Transverse colon (tissue), 4 donors: Measurements from ENCODE around the gene CACNA1C. TPM values are rescaled to one million over a fixed set of nuclear protein-coding genes. Genes with fewer than 3 reads are reported as not detected.

ENCODE experiments used
- DNase-seq: peaks from one replicate; pipeline ENCODE4 v3.0.0-alpha.2; 2019
- H3K27ac ChIP-seq, 4 donors: fragments of 200-600 bp; sonication (generic); 2 replicates each; pipeline ENCODE4 v1.5.1; 2016 to 2018; ENCODE audit warnings: inconsistent platforms in 4 of 4
- H3K27me3 ChIP-seq: fragments of 200-600 bp; sonication (generic); 2 replicates; pipeline ENCODE4 v1.5.1; 2017; ENCODE audit warnings: inconsistent platforms
- H3K36me3 ChIP-seq, 4 donors: fragments of 200-600 bp; sonication (generic); 2 replicates each; pipeline ENCODE4 v1.5.1; 2017 to 2019; ENCODE audit warnings: inconsistent platforms in 4 of 4
- H3K4me1 ChIP-seq, 4 donors: fragments of 200-600 bp; sonication (generic); 2 replicates each; pipeline ENCODE4 v1.5.1; 2017 to 2020; ENCODE audit warnings: inconsistent platforms in 4 of 4
- H3K4me3 ChIP-seq, 4 donors: fragments of 200-600 bp; sonication (generic); 1 replicate in 1 of 4; 2 replicates in 3 of 4; pipeline versions ENCODE4 v1.5.1 to v1.6.1; 2017 to 2019; ENCODE audit warnings: inconsistent platforms in 4 of 4
- H3K9me3 ChIP-seq, 2 donors: fragments of 200-600 bp; sonication (generic); 2 replicates each; pipeline ENCODE4 v1.5.1; 2017 to 2019; ENCODE audit warnings: inconsistent platforms in 2 of 2
- CTCF ChIP-seq, 5 experiments: fragments of 200-600 bp in 3 of 5; fragments of 450-650 bp in 2 of 5; sonication (generic) in 3 of 5; IDR thresholded peaks; 1 replicate in 2 of 5; 2 replicates in 3 of 5; pipeline ENCODE4 v1.5.1; 2016 to 2017; ENCODE audit warnings: antibody characterized with exemption in 5 of 5, inconsistent platforms in 3 of 5, mild to moderate bottlenecking in 2 of 5, moderate library complexity in 1 of 5
- EP300 ChIP-seq: sonication (generic); formaldehyde crosslinking; IDR thresholded peaks from one replicate; pipeline ENCODE4 v1.6.1; 2017; ENCODE audit warnings: antibody characterized with exemption, low read depth
- POLR2A ChIP-seq: fragments of 450-650 bp; IDR thresholded peaks from one replicate; pipeline ENCODE4 v1.6.1; 2016; ENCODE audit warnings: antibody characterized with exemption, mild to moderate bottlenecking, moderate library complexity
- POLR2AphosphoS5 ChIP-seq, 3 donors: sonication (generic); formaldehyde crosslinking; IDR thresholded peaks; one replicate each; pipeline ENCODE4 v1.6.1; 2016; ENCODE audit warnings: antibody characterized with exemption in 3 of 3
- WGBS, 2 donors: methylation state at CpG; one replicate each; pipeline ENCODE4 v1.1.5; 2018; ENCODE audit warnings: low coverage in 1 of 2; 5-methylcytosine and 5-hydroxymethylcytosine counted together
- in situ Hi-C, 4 donors: fragments of 200-750 bp; cut with MboI; loops; one replicate each; pipeline versions ENCODE4 v1.15.0 to v1.15.1; 2017; ENCODE audit warnings: low sequenced_read_pairs in 3 of 4, low pct_ligation_motif_present in 1 of 4, low pct_unique_long_range_greater_than_20kb in 1 of 4
- intact Hi-C: fragments of 100-400 bp; cut with DNase I; formaldehyde crosslinking; loops from one replicate; pipeline ENCODE4 v1.15.1; 2023; ENCODE audit warnings: low total_unique reads
- total RNA-seq, 4 donors: library from RNA; depleted of rRNA; stranded (reverse); fragments of >200 nt; gene quantifications; one replicate each; pipeline ENCODE4 v1.1.0, GENCODE V29; 2016

Gene CACNA1C
- total RNA-seq, 4 donors from 2014 or later, result 18.8 to 35.2 (median 24.8) TPM

- no peak for DNase-seq
- peaks cover 20 to 61% (median 28%) of the 10 kb centered on the region in 4 donors for H3K4me1 ChIP-seq
- no peak overlapping the region for H3K4me3 ChIP-seq
- H3K27ac ChIP-seq, result peak overlapping the region; percentile 70 to 84 (median 74)
- WGBS, 2 donors, result 73 to 83% methylated on average over 2 to 9 of the region's 9 CpGs
- in situ Hi-C loops, result loop anchor here in 2 of 4 donors (10.0 kb wide), 1 partner anchor 232 kb away; the partner anchor contains the start of gene CACNA1C (in 2 of the 2)
- no peaks in the 10 kb centered on the region for H3K9me3 ChIP-seq
- H3K27me3 ChIP-seq, result no peaks in the 10 kb centered on the region
- TF ChIP-seq POLR2A (no peak), POLR2AphosphoS5 (IDR thresholded peaks at IDR 0.05) (peak; percentile 18 to 67 (median 56)), CTCF (IDR thresholded peaks at IDR 0.05) (no peak), EP300 (no peak)
- no peaks in the 10 kb centered on the region for H3K36me3 ChIP-seq
- intact Hi-C loops, result no loop called here
Measured at GRCh38 chr12:2286461-2287131, 233.8 kb downstream of the CACNA1C start.

DNA sequence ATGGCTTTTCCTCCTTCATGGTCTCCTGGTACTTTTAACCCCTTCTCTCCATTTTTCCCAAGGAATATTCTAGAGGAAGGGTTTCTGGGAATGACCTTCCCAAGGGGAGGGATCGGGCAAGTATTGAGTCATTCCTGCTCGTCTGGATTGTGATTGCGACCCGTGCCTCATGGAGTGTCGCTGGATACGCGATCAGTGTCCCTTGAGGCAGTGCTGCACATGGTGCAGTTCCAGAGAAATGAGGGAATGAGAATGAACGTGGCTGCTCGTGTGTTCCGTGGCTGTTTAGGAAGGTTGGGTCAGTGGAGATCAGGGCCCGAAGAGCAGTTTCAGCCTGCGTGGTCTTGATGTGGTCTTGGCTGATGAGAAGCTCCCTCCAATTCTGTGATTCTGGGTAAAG lies 234.4 kb downstream of the CACNA1C start:
- intact Hi-C loops (no loop called here), in situ Hi-C loops (loop anchor here in 2 of 4 donors (10.0 kb wide), 1 partner anchor 232 kb away; the partner anchor contains the start of gene CACNA1C (in 2 of the 2))
- peak overlapping the region; percentile 70 to 84 (median 74) for H3K27ac ChIP-seq
- H3K4me1 ChIP-seq, result peaks cover 20 to 57% (median 27%) of the 10 kb centered on the region in 4 donors
- no peak overlapping the region for H3K4me3 ChIP-seq
- no peak for TF ChIP-seq POLR2A
- TF ChIP-seq CTCF (IDR thresholded peaks at IDR 0.05), result no peak
- TF ChIP-seq POLR2AphosphoS5 (IDR thresholded peaks at IDR 0.05), result peak in 1 of 3 donors; percentile 8
- TF ChIP-seq EP300, result no peak
- 71 to 83% methylated on average over 5 to 12 of the region's 12 CpGs for WGBS, 2 donors
- H3K27me3 ChIP-seq, result no peaks in the 10 kb centered on the region
- H3K9me3 ChIP-seq, result no peaks in the 10 kb centered on the region
- no peak for DNase-seq
- no peaks in the 10 kb centered on the region for H3K36me3 ChIP-seq

GRCh38 chr12:2287589-2287988 lies 234.8 kb downstream of the CACNA1C start:
- Histone ChIP-seq H3K27me3 (no peaks in the 10 kb centered on the region), H3K9me3 (no peaks in the 10 kb centered on the region), H3K27ac (peak overlapping the region; percentile 70 to 84 (median 74)), H3K4me1 (peaks cover 20 to 53% (median 25%) of the 10 kb centered on the region in 4 donors), H3K4me3 (no peak overlapping the region), H3K36me3 (no peaks in the 10 kb centered on the region)
- intact Hi-C loops, result no loop called here
- no peak for TF ChIP-seq CTCF (IDR thresholded peaks at IDR 0.05)
- TF ChIP-seq POLR2A, result no peak
- WGBS, 2 donors, result 60 to 71% methylated on average over 1 to 5 of the region's 5 CpGs
- in situ Hi-C loops, result loop anchor here in 2 of 4 donors (10.0 kb wide), 1 partner anchor 233 kb away; the partner anchor contains the start of gene CACNA1C (in 2 of the 2)
- DNase-seq, result no peak

DNA sequence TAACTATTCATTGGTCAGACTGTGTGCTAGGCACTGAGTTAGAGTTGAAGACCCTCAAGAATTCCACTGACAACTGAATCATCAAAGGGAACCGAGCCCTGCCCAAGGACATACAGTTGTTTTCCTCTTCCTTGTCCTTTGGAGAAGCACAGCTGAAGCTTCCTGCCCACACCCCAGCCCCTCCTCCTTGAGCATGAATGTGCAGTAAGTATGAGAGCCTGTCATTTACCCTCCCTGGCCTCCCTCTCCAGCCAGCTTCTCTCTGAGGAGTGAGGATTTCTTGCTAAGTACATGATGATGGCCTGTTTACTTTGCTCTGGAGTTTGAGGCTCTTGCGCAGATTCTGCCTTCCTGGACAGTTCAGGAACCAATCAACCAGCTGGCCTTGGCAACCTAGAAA lies 235.2 kb downstream of the CACNA1C start:
- DNase-seq, result peak; percentile 28
- Histone ChIP-seq H3K27me3 (no peaks in the 10 kb centered on the region), H3K27ac (peak overlapping the region; percentile 70 to 84 (median 74)), H3K4me1 (peaks cover 20 to 49% (median 22%) of the 10 kb centered on the region in 4 donors), H3K4me3 (no peak overlapping the region), H3K9me3 (no peaks in the 10 kb centered on the region), H3K36me3 (no peaks in the 10 kb centered on the region)
- intact Hi-C loops (no loop called here), in situ Hi-C loops (loop anchor here in 2 of 4 donors (10.0 kb wide), 1 partner anchor 233 kb away; the partner anchor contains the start of gene CACNA1C (in 2 of the 2))
- peak in 1 of 3 donors; percentile 12 for TF ChIP-seq POLR2AphosphoS5 (IDR thresholded peaks at IDR 0.05)
- no peak for TF ChIP-seq CTCF (IDR thresholded peaks at IDR 0.05)
- WGBS, 2 donors, result 0 to 49% methylated on average over 1 to 2 of the region's 2 CpGs
